ENCODE measurements around the gene CD58. TPM values are rescaled to one million over a fixed set of nuclear protein-coding genes. Genes with fewer than 3 reads are reported as not detected.

The CD58 gene
- total and polyA plus RNA-seq, 9 donors: 11.3 to 17.2 (median 12.4) TPM

GRCh38 chr1:116545359-116545705, 25.5 kb downstream of the CD58 start:
- 93% methylated on average over 2 of the region's 2 CpGs for WGBS (ENCODE audit: insufficient coverage)
- Histone ChIP-seq H3K4me3 (ENCODE audit: low read length) (no peak overlapping the region), H3K9me3 (replicated peaks; ENCODE audit: control insufficient read depth, low read depth, low read length) (no peaks in the 10 kb centered on the region), H3K4me1 (ENCODE audit: control insufficient read depth, insufficient read depth, low read length) (no peaks in the 10 kb centered on the region), H3K27me3 (ENCODE audit: control insufficient read depth, insufficient read depth, low read length) (no peaks in the 10 kb centered on the region), H3K36me3 (ENCODE audit: control insufficient read depth, insufficient read depth, low read length) (peaks cover 3% of the 10 kb centered on the region), H3K27ac (ENCODE audit: low read length) (no peak overlapping the region)
- DNase-seq: no peak

- no peaks in the 10 kb centered on the region for H3K9me3 ChIP-seq (replicated peaks; ENCODE audit: control insufficient read depth, low read depth, low read length)
- 83% methylated on average over 8 of the region's 8 CpGs for WGBS (ENCODE audit: insufficient coverage)
- no peak for DNase-seq
- H3K4me1 ChIP-seq (ENCODE audit: control insufficient read depth, insufficient read depth, low read length): no peaks in the 10 kb centered on the region
- H3K27ac ChIP-seq (ENCODE audit: low read length): no peak overlapping the region
- H3K36me3 ChIP-seq (ENCODE audit: control insufficient read depth, insufficient read depth, low read length): peaks cover 3% of the 10 kb centered on the region
- no peaks in the 10 kb centered on the region for H3K27me3 ChIP-seq (ENCODE audit: control insufficient read depth, insufficient read depth, low read length)
- H3K4me3 ChIP-seq (ENCODE audit: low read length): no peak overlapping the region
Measured at GRCh38 chr1:116544588-116545358, 26.1 kb downstream of the CD58 start.

- Histone ChIP-seq H3K4me3 (ENCODE audit: low read length) (no peak overlapping the region), H3K36me3 (ENCODE audit: control insufficient read depth, insufficient read depth, low read length) (peaks cover 14% of the 10 kb centered on the region), H3K27ac (ENCODE audit: low read length) (no peak overlapping the region), H3K9me3 (replicated peaks; ENCODE audit: control insufficient read depth, low read depth, low read length) (no peaks in the 10 kb centered on the region), H3K27me3 (ENCODE audit: control insufficient read depth, insufficient read depth, low read length) (no peaks in the 10 kb centered on the region), H3K4me1 (ENCODE audit: control insufficient read depth, insufficient read depth, low read length) (no peaks in the 10 kb centered on the region)
- no peak for DNase-seq
Measured at GRCh38 chr1:116540088-116540487, 30.7 kb downstream of the CD58 start.

- DNase-seq: no peak
- no CpG with 5 or more reads among the region's 1 CpG for WGBS (ENCODE audit: insufficient coverage)
- H3K9me3 ChIP-seq (replicated peaks; ENCODE audit: control insufficient read depth, low read depth, low read length): no peaks in the 10 kb centered on the region
- H3K4me3 ChIP-seq (ENCODE audit: low read length): no peak overlapping the region
- no peaks in the 10 kb centered on the region for H3K27me3 ChIP-seq (ENCODE audit: control insufficient read depth, insufficient read depth, low read length)
- peaks cover 18% of the 10 kb centered on the region for H3K36me3 ChIP-seq (ENCODE audit: control insufficient read depth, insufficient read depth, low read length)
- H3K27ac ChIP-seq (ENCODE audit: low read length): no peak overlapping the region
- H3K4me1 ChIP-seq (ENCODE audit: control insufficient read depth, insufficient read depth, low read length): no peaks in the 10 kb centered on the region
Measured at GRCh38 chr1:116538544-116538943, 32.3 kb downstream of the CD58 start.

GRCh38 chr1:116537898-116538297, 32.9 kb downstream of the CD58 start:
- 89% methylated on average over 1 of the region's 1 CpG for WGBS (ENCODE audit: insufficient coverage)
- DNase-seq: no peak
- H3K4me1 ChIP-seq (ENCODE audit: control insufficient read depth, insufficient read depth, low read length): no peaks in the 10 kb centered on the region
- no peak overlapping the region for H3K4me3 ChIP-seq (ENCODE audit: low read length)
- no peak overlapping the region for H3K27ac ChIP-seq (ENCODE audit: low read length)
- no peaks in the 10 kb centered on the region for H3K27me3 ChIP-seq (ENCODE audit: control insufficient read depth, insufficient read depth, low read length)
- H3K36me3 ChIP-seq (ENCODE audit: control insufficient read depth, insufficient read depth, low read length): peaks cover 18% of the 10 kb centered on the region
- no peaks in the 10 kb centered on the region for H3K9me3 ChIP-seq (replicated peaks; ENCODE audit: control insufficient read depth, low read depth, low read length)

- no peak for DNase-seq
- peaks cover 18% of the 10 kb centered on the region for H3K36me3 ChIP-seq (ENCODE audit: control insufficient read depth, insufficient read depth, low read length)
- no peak overlapping the region for H3K27ac ChIP-seq (ENCODE audit: low read length)
- no peaks in the 10 kb centered on the region for H3K27me3 ChIP-seq (ENCODE audit: control insufficient read depth, insufficient read depth, low read length)
- H3K4me3 ChIP-seq (ENCODE audit: low read length): no peak overlapping the region
- H3K9me3 ChIP-seq (replicated peaks; ENCODE audit: control insufficient read depth, low read depth, low read length): no peaks in the 10 kb centered on the region
- WGBS (ENCODE audit: insufficient coverage): no CpG with 5 or more reads among the region's 3 CpGs
- no peaks in the 10 kb centered on the region for H3K4me1 ChIP-seq (ENCODE audit: control insufficient read depth, insufficient read depth, low read length)
Measured at GRCh38 chr1:116537040-116537831, 33.6 kb downstream of the CD58 start.

GRCh38 chr1:116534014-116534739, 36.6 kb downstream of the CD58 start:
- Histone ChIP-seq H3K4me3 (ENCODE audit: low read length) (no peak overlapping the region), H3K9me3 (replicated peaks; ENCODE audit: control insufficient read depth, low read depth, low read length) (no peaks in the 10 kb centered on the region), H3K27me3 (ENCODE audit: control insufficient read depth, insufficient read depth, low read length) (no peaks in the 10 kb centered on the region), H3K4me1 (ENCODE audit: control insufficient read depth, insufficient read depth, low read length) (no peaks in the 10 kb centered on the region), H3K36me3 (ENCODE audit: control insufficient read depth, insufficient read depth, low read length) (peaks cover 15% of the 10 kb centered on the region), H3K27ac (ENCODE audit: low read length) (no peak overlapping the region)
- WGBS (ENCODE audit: insufficient coverage): 61% methylated on average over 38 of the region's 45 CpGs
- no peak for DNase-seq

- DNase-seq: no peak
- no peaks in the 10 kb centered on the region for H3K4me1 ChIP-seq (ENCODE audit: control insufficient read depth, insufficient read depth, low read length)
- peaks cover 8% of the 10 kb centered on the region for H3K36me3 ChIP-seq (ENCODE audit: control insufficient read depth, insufficient read depth, low read length)
- no peaks in the 10 kb centered on the region for H3K9me3 ChIP-seq (replicated peaks; ENCODE audit: control insufficient read depth, low read depth, low read length)
- no peak overlapping the region for H3K4me3 ChIP-seq (ENCODE audit: low read length)
- no peaks in the 10 kb centered on the region for H3K27me3 ChIP-seq (ENCODE audit: control insufficient read depth, insufficient read depth, low read length)
- 80% methylated on average over 1 of the region's 3 CpGs for WGBS (ENCODE audit: insufficient coverage)
- H3K27ac ChIP-seq (ENCODE audit: low read length): no peak overlapping the region
Measured at GRCh38 chr1:116533429-116533820, 37.4 kb downstream of the CD58 start.

GRCh38 chr1:116532671-116533428, 38.0 kb downstream of the CD58 start:
- Histone ChIP-seq H3K9me3 (replicated peaks; ENCODE audit: control insufficient read depth, low read depth, low read length) (no peaks in the 10 kb centered on the region), H3K27me3 (ENCODE audit: control insufficient read depth, insufficient read depth, low read length) (no peaks in the 10 kb centered on the region), H3K4me3 (ENCODE audit: low read length) (no peak overlapping the region), H3K27ac (ENCODE audit: low read length) (no peak overlapping the region), H3K36me3 (ENCODE audit: control insufficient read depth, insufficient read depth, low read length) (peaks cover 4% of the 10 kb centered on the region), H3K4me1 (ENCODE audit: control insufficient read depth, insufficient read depth, low read length) (no peaks in the 10 kb centered on the region)
- WGBS (ENCODE audit: insufficient coverage): 87% methylated on average over 17 of the region's 23 CpGs
- DNase-seq: no peak

Data from muscle of leg (tissue), 11 donors.